GM23248 (cell line): ENCODE measurements around the gene HOMER1. TPM values are rescaled to one million over a fixed set of nuclear protein-coding genes. Genes with fewer than 3 reads are reported as not detected.

Experiments
- DNase-seq: peaks from one replicate; pipeline ENCODE4 v3.0.0-alpha.2; 2015
- H2AFZ ChIP-seq: fragments of 200-600 bp; sonication (generic); 2 replicates; pipeline ENCODE4 v1.6.1; 2016; ENCODE audit warnings: antibody characterized with exemption
- H3F3A ChIP-seq: fragments of 200-600 bp; sonication (generic); 2 replicates; pipeline ENCODE4 v1.6.1; 2016; ENCODE audit warnings: mild to moderate bottlenecking, antibody characterized with exemption, mixed run types; ENCODE audit not compliant: insufficient read depth
- H3K27ac ChIP-seq: fragments of 200-600 bp; sonication (generic); 2 replicates; pipeline ENCODE4 v1.5.1; 2016; ENCODE audit warnings: mild to moderate bottlenecking
- H3K27me3 ChIP-seq: fragments of 200-600 bp; sonication (generic); replicated peaks from 2 replicates; pipeline ENCODE4 v1.6.1; 2016; ENCODE audit warnings: mild to moderate bottlenecking; ENCODE audit not compliant: insufficient read depth
- H3K36me3 ChIP-seq: fragments of 200-600 bp; sonication (generic); 2 replicates; pipeline ENCODE4 v1.6.1; 2016; ENCODE audit warnings: low read depth, mild to moderate bottlenecking
- H3K4me1 ChIP-seq: fragments of 200-600 bp; sonication (generic); 2 replicates; pipeline ENCODE4 v1.6.1; 2016; ENCODE audit warnings: mild to moderate bottlenecking; ENCODE audit not compliant: insufficient read depth
- H3K4me2 ChIP-seq: fragments of 200-600 bp; sonication (generic); one replicate; pipeline ENCODE4 v1.6.1; 2016; ENCODE audit warnings: mild to moderate bottlenecking; ENCODE audit not compliant: unreplicated experiment
- H3K4me3 ChIP-seq: fragments of 200-600 bp; sonication (generic); 2 replicates; pipeline ENCODE4 v1.5.1; 2016; ENCODE audit warnings: mild to moderate bottlenecking
- H3K79me2 ChIP-seq: fragments of 200-600 bp; sonication (generic); 2 replicates; pipeline ENCODE4 v1.6.1; 2016; ENCODE audit warnings: mild to moderate bottlenecking; ENCODE audit not compliant: insufficient read depth
- H3K9ac ChIP-seq: fragments of 200-600 bp; sonication (generic); 2 replicates; pipeline ENCODE4 v1.6.1; 2016; ENCODE audit warnings: mild to moderate bottlenecking
- H3K9me2 ChIP-seq: fragments of 200-600 bp; sonication (generic); 2 replicates; pipeline ENCODE4 v1.6.1; 2016; ENCODE audit warnings: mixed run types, mild to moderate bottlenecking, moderate library complexity; ENCODE audit not compliant: insufficient read depth
- H3K9me3 ChIP-seq: fragments of 200-600 bp; sonication (generic); one replicate; pipeline ENCODE4 v1.6.1; 2017; ENCODE audit warnings: low read depth
- H4K20me1 ChIP-seq: fragments of 200-600 bp; sonication (generic); 2 replicates; pipeline ENCODE4 v1.6.0; 2016; ENCODE audit not compliant: insufficient read depth
- EZH2 ChIP-seq: fragments of 200-600 bp; sonication (generic); IDR thresholded peaks from 2 replicates; pipeline ENCODE4 v1.6.1; 2018; ENCODE audit warnings: antibody characterized with exemption, mild to moderate bottlenecking; ENCODE audit not compliant: insufficient read depth, poor library complexity, severe bottlenecking
- EZH2phosphoT487 ChIP-seq: fragments of 200-600 bp; sonication (generic); IDR thresholded peaks from 2 replicates; pipeline ENCODE4 v1.6.1; 2018; ENCODE audit warnings: antibody characterized with exemption, moderate library complexity, mild to moderate bottlenecking, low read depth; ENCODE audit not compliant: insufficient read depth
- WGBS, 2 experiments: methylation state at CpG; one replicate each; pipeline ENCODE4 v1.1.6; 2015 to 2017; ENCODE audit warnings: low lambda C conversion rate in 2 of 2, low coverage in 1 of 2; ENCODE audit errors: missing lambda C conversion rate in 2 of 2; 5-methylcytosine and 5-hydroxymethylcytosine counted together
- in situ Hi-C: fragments of 300-500 bp; cut with MboI; formaldehyde crosslinking; loops from 2 replicates; pipeline ENCODE4 v1.15.0; 2020
- polyA plus RNA-seq: library from polyadenylated mRNA; unstranded; fragments of >200 nt; fragmentation: Nextera tagmentation; extraction: Ambion mirVana; gene quantifications from 2 replicates; pipeline ENCODE4 v1.2.1, GENCODE V29; 2016
- total RNA-seq: library from RNA; depleted of rRNA; stranded (reverse); fragments of >200 nt; shearing (Covaris generic); gene quantifications from 2 replicates; pipeline ENCODE4 v1.2.3, GENCODE V29; 2014; rRNA removed

Gene HOMER1
- total RNA-seq = 6.1 and 11.1 TPM in 2 replicates
- 4.7 and 5.3 TPM in 2 replicates for polyA plus RNA-seq

GRCh38 chr5:79513704-79514390 is at the start of gene HOMER1:
Gene HOMER1, minus strand, starts transcription at chr5:79514134. Its CDS starts 1,360 bp downstream, at chr5:79512774.
- Histone ChIP-seq H3K27me3 (no peaks in the 10 kb centered on the region), H3K9me2 (no peaks in the 10 kb centered on the region), H3K36me3 (no peaks in the 10 kb centered on the region), H3K9me3 (no peaks in the 10 kb centered on the region), H3K79me2 (peaks cover 42% of the 10 kb centered on the region), H3K4me1 (peaks cover 20% of the 10 kb centered on the region), H3K4me2 (peak within 1 kb of the TSS; percentile 95), H3K27ac (peak within 1 kb of the TSS; percentile 78), H2AFZ (peak within 1 kb of the TSS; percentile 88), H3F3A (0 out of 2 replicates have a peak, but pooled peaks cover 6% of the 10 kb centered on the region), H4K20me1 (no peaks in the 10 kb centered on the region), H3K9ac (peak within 1 kb of the TSS; percentile 87), H3K4me3 (peak within 1 kb of the TSS; percentile 84)
- in situ Hi-C loops = no loop called here
- 1% methylated on average over 22 to 61 of the region's 85 CpGs for WGBS, 2 experiments
- peak; percentile 87 for DNase-seq
- TF ChIP-seq EZH2phosphoT487 = no peak
- no peak for TF ChIP-seq EZH2

GRCh38 chr5:79563247-79563590 is 49.3 kb upstream of the HOMER1 start:
- Histone ChIP-seq H3K9me2 (no peaks in the 10 kb centered on the region), H3K27ac (peak overlapping the region; percentile 95), H4K20me1 (no peaks in the 10 kb centered on the region), H3F3A (peaks cover 35% of the 10 kb centered on the region), H3K36me3 (no peaks in the 10 kb centered on the region), H3K4me2 (peak overlapping the region; percentile 59), H3K9me3 (no peaks in the 10 kb centered on the region), H3K79me2 (no peaks in the 10 kb centered on the region), H3K27me3 (no peaks in the 10 kb centered on the region), H3K4me3 (peak overlapping the region; percentile 49; the same call in 1 of the 2 replicates), H3K4me1 (peaks cover 45% of the 10 kb centered on the region), H3K9ac (peak overlapping the region; percentile 44; the same call in 1 of the 2 replicates), H2AFZ (peak overlapping the region; percentile 61)
- DNase-seq = no peak
- in situ Hi-C loops = no loop called here
- TF ChIP-seq EZH2 (no peak), EZH2phosphoT487 (no peak)
- 58 to 61% methylated on average over 4 of the region's 4 CpGs for WGBS, 2 experiments

- H3K9ac ChIP-seq = peak overlapping the region; percentile 44
- peak overlapping the region; percentile 95 for H3K27ac ChIP-seq
- peak overlapping the region; percentile 61 for H2AFZ ChIP-seq
- H3K9me2 ChIP-seq = no peaks in the 10 kb centered on the region
- H3K79me2 ChIP-seq = no peaks in the 10 kb centered on the region
- in situ Hi-C loops = no loop called here
- TF ChIP-seq EZH2 (no peak), EZH2phosphoT487 (no peak)
- H3K27me3 ChIP-seq = no peaks in the 10 kb centered on the region
- H3K4me3 ChIP-seq = peak overlapping the region; percentile 49
- WGBS, 2 experiments = 4% methylated on average over 3 of the region's 3 CpGs
- no peaks in the 10 kb centered on the region for H3K36me3 ChIP-seq
- H4K20me1 ChIP-seq = no peaks in the 10 kb centered on the region
- H3K9me3 ChIP-seq = no peaks in the 10 kb centered on the region
- peaks cover 39% of the 10 kb centered on the region for H3K4me1 ChIP-seq
- peak; percentile 93 for DNase-seq
- peaks cover 35% of the 10 kb centered on the region for H3F3A ChIP-seq
- H3K4me2 ChIP-seq = peak overlapping the region; percentile 69
Observed at GRCh38 chr5:79562351-79563246, 48.7 kb upstream of the HOMER1 start.

GRCh38 chr5:79561525-79561893 is 47.6 kb upstream of the HOMER1 start:
- H3K9me3 ChIP-seq = no peaks in the 10 kb centered on the region
- WGBS, 2 experiments = 53 to 60% methylated on average over 3 of the region's 3 CpGs
- no peaks in the 10 kb centered on the region for H3K79me2 ChIP-seq
- H3K9me2 ChIP-seq = no peaks in the 10 kb centered on the region
- H3K4me3 ChIP-seq = no peak overlapping the region
- peak overlapping the region; percentile 95 for H3K27ac ChIP-seq
- H3K9ac ChIP-seq = peak overlapping the region; percentile 61
- H3K4me1 ChIP-seq = peaks cover 39% of the 10 kb centered on the region
- H3F3A ChIP-seq = peaks cover 35% of the 10 kb centered on the region
- no peak for TF ChIP-seq EZH2phosphoT487
- TF ChIP-seq EZH2 = no peak
- peak overlapping the region; percentile 69 for H2AFZ ChIP-seq
- H3K4me2 ChIP-seq = peak overlapping the region; percentile 70
- in situ Hi-C loops = no loop called here
- DNase-seq = no peak
- no peaks in the 10 kb centered on the region for H4K20me1 ChIP-seq
- no peaks in the 10 kb centered on the region for H3K36me3 ChIP-seq
- no peaks in the 10 kb centered on the region for H3K27me3 ChIP-seq
